ENCODE data around the gene SPIN3.

DNA sequence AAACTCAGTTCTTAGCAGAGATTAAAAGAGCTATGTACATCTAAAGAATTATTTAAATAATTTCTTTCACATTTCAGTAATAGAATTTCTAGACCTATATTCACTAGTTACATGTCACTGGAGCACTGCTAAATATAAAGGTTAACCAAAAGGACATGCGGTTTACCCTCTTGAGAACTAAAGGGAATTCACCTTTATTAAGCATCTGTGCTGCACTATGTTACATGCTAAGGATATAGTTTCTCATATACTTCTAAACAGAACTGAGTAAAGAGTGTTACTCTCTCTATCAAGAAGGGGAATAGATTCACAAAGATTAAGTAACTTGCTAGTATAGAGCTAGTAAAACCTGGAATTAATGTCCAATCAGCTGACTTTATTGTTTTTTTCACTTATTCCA, 7.6 kb downstream of the SPIN3 start:
- TF ChIP-seq, protein P1, sequence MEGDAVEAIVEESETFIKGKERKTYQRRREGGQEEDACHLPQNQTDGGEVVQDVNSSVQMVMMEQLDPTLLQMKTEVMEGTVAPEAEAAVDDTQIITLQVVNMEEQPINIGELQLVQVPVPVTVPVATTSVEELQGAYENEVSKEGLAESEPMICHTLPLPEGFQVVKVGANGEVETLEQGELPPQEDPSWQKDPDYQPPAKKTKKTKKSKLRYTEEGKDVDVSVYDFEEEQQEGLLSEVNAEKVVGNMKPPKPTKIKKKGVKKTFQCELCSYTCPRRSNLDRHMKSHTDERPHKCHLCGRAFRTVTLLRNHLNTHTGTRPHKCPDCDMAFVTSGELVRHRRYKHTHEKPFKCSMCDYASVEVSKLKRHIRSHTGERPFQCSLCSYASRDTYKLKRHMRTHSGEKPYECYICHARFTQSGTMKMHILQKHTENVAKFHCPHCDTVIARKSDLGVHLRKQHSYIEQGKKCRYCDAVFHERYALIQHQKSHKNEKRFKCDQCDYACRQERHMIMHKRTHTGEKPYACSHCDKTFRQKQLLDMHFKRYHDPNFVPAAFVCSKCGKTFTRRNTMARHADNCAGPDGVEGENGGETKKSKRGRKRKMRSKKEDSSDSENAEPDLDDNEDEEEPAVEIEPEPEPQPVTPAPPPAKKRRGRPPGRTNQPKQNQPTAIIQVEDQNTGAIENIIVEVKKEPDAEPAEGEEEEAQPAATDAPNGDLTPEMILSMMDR (IDR thresholded peaks at IDR 0.05): no peak
- TF ChIP-seq, protein P2, sequence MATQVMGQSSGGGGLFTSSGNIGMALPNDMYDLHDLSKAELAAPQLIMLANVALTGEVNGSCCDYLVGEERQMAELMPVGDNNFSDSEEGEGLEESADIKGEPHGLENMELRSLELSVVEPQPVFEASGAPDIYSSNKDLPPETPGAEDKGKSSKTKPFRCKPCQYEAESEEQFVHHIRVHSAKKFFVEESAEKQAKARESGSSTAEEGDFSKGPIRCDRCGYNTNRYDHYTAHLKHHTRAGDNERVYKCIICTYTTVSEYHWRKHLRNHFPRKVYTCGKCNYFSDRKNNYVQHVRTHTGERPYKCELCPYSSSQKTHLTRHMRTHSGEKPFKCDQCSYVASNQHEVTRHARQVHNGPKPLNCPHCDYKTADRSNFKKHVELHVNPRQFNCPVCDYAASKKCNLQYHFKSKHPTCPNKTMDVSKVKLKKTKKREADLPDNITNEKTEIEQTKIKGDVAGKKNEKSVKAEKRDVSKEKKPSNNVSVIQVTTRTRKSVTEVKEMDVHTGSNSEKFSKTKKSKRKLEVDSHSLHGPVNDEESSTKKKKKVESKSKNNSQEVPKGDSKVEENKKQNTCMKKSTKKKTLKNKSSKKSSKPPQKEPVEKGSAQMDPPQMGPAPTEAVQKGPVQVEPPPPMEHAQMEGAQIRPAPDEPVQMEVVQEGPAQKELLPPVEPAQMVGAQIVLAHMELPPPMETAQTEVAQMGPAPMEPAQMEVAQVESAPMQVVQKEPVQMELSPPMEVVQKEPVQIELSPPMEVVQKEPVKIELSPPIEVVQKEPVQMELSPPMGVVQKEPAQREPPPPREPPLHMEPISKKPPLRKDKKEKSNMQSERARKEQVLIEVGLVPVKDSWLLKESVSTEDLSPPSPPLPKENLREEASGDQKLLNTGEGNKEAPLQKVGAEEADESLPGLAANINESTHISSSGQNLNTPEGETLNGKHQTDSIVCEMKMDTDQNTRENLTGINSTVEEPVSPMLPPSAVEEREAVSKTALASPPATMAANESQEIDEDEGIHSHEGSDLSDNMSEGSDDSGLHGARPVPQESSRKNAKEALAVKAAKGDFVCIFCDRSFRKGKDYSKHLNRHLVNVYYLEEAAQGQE (IDR thresholded peaks at IDR 0.05; ENCODE audit: insufficient read depth in 1 of 2, low read depth in 2 of 2, low read length in 1 of 2): no peak
- no peak for TF ChIP-seq POLR2AphosphoS5 (IDR thresholded peaks at IDR 0.05; ENCODE audit: low read depth, low read length)

All from Panc1 (cell line).